Endothelial cell of umbilical vein (primary cell): Measurements from ENCODE around the gene DOCK4. TPM values are rescaled to one million over a fixed set of nuclear protein-coding genes. Genes with fewer than 3 reads are reported as not detected.

Experiments used
- BruUV-seq: library from RNA; stranded (reverse); fragments of 400-500 nt; replicated peaks from 2 replicates; lab custom pipeline; 2021; lab: Mats Ljungman, UMichigan
- CTCF ChIA-PET: fragments of 300-600, 350-600 bp; sonication (Branson Sonifier 250); formaldehyde crosslinking; loops from one replicate; lab custom pipeline; 2021; ENCODE audit warnings: antibody characterized with exemption, inconsistent platforms; lab: Charles Lee
- POLR2A ChIA-PET: fragments of 300-600, 350-600 bp; sonication (Branson Sonifier 250); formaldehyde crosslinking; loops from one replicate; lab custom pipeline; 2021; ENCODE audit warnings: antibody characterized with exemption, inconsistent platforms; lab: Charles Lee
- DNase-seq: peaks from one replicate; pipeline ENCODE4 v3.0.0-alpha.2; 2011; ENCODE audit warnings: low read depth, low spot score
- FAIRE-seq: peaks from 2 replicates; lab custom pipeline; 2011; peaks lifted over from hg19 to GRCh38; lab: Jason Lieb, UNC
- H2AFZ ChIP-seq: 2 replicates; pipeline ENCODE4 v1.6.0; 2012; ENCODE audit warnings: low read depth, low read length, control low read depth, inconsistent platforms
- H3K27ac ChIP-seq: 2 replicates; pipeline ENCODE4 v1.5.1; 2011; ENCODE audit warnings: low read depth, mild to moderate bottlenecking, control low read depth, low read length, moderate library complexity; ENCODE audit not compliant: insufficient read depth
- H3K27me3 ChIP-seq, 2 experiments: 2 replicates each; pipeline versions ENCODE4 v1.6.0 to v1.6.1; 2011; ENCODE audit warnings: low read length in 2 of 2, mixed read lengths in 1 of 2; ENCODE audit not compliant: control insufficient read depth in 2 of 2, insufficient read depth in 2 of 2
- H3K36me3 ChIP-seq, 2 experiments: 2 replicates in 1 of 2; 3 replicates in 1 of 2; pipeline ENCODE4 v1.5.1; 2011; ENCODE audit warnings: low read length in 2 of 2, mild to moderate bottlenecking in 1 of 2, moderate library complexity in 1 of 2; ENCODE audit not compliant: control insufficient read depth in 2 of 2, insufficient read depth in 2 of 2; ENCODE audit errors: extremely low read depth in 1 of 2
- H3K4me1 ChIP-seq: 3 replicates; pipeline ENCODE4 v1.5.1; 2011; ENCODE audit warnings: mild to moderate bottlenecking, low read length; ENCODE audit not compliant: control insufficient read depth, insufficient read depth; ENCODE audit errors: extremely low read depth
- H3K4me2 ChIP-seq: 2 replicates; pipeline ENCODE4 v1.6.1; 2011; ENCODE audit warnings: low read length, control low read depth, mixed read lengths; ENCODE audit not compliant: insufficient read depth
- H3K4me3 ChIP-seq, 3 experiments: fragments of 200-600 bp in 1 of 3; sonication (generic), shearing (Covaris generic) in 1 of 3; replicated peaks in 1 of 3; 2 replicates each; pipeline ENCODE4 v1.5.1; 2011 to 2016; ENCODE audit warnings: control low read depth in 3 of 3, low read length in 3 of 3, mild to moderate bottlenecking in 2 of 3, inconsistent platforms in 1 of 3, low read depth in 1 of 3, moderate library complexity in 1 of 3; ENCODE audit not compliant: insufficient read depth in 1 of 3
- H3K79me2 ChIP-seq: 2 replicates; pipeline ENCODE4 v1.6.0; 2012; ENCODE audit warnings: low read length, inconsistent platforms; ENCODE audit not compliant: control insufficient read depth, insufficient read depth
- H3K9ac ChIP-seq: replicated peaks from 2 replicates; pipeline ENCODE3; 2011; ENCODE audit warnings: low read length, control low read depth; ENCODE audit not compliant: insufficient read depth; ENCODE audit errors: extremely low read depth
- H3K9me1 ChIP-seq: replicated peaks from 3 replicates; pipeline ENCODE4 v1.6.0; 2011; ENCODE audit warnings: mild to moderate bottlenecking, low read length; ENCODE audit not compliant: control insufficient read depth, insufficient read depth; ENCODE audit errors: extremely low read depth
- H3K9me3 ChIP-seq: replicated peaks from 2 replicates; pipeline ENCODE4 v1.5.1; 2012; ENCODE audit warnings: low read length, inconsistent platforms; ENCODE audit not compliant: control insufficient read depth, insufficient read depth
- H4K20me1 ChIP-seq: replicated peaks from 2 replicates; pipeline ENCODE3; 2011; ENCODE audit warnings: mild to moderate bottlenecking, low read length; ENCODE audit not compliant: control insufficient read depth, insufficient read depth; ENCODE audit errors: extremely low read depth
- CTCF ChIP-seq, 2 donors: IDR thresholded peaks; 1 replicate in 1 of 2; 2 replicates in 1 of 2; pipeline ENCODE4 v1.5.1; 2011; ENCODE audit warnings: low read length in 2 of 2, mild to moderate bottlenecking in 2 of 2, moderate library complexity in 2 of 2, control low read depth in 1 of 2, inconsistent platforms in 1 of 2, low read depth in 1 of 2; ENCODE audit not compliant: insufficient read depth in 1 of 2; ENCODE audit errors: extremely low read depth in 1 of 2
- EZH2 ChIP-seq: IDR thresholded peaks from 2 replicates; pipeline ENCODE4 v1.6.1; 2012; ENCODE audit warnings: borderline replicate concordance, low read depth, mild to moderate bottlenecking, moderate library complexity, low read length, inconsistent platforms; ENCODE audit not compliant: severe bottlenecking
- FOS ChIP-seq: IDR thresholded peaks from 2 replicates; pipeline ENCODE4 v1.6.1; 2011; ENCODE audit warnings: mild to moderate bottlenecking, low read length, moderate library complexity, borderline replicate concordance; ENCODE audit not compliant: insufficient read depth
- GATA2 ChIP-seq: IDR thresholded peaks from 2 replicates; pipeline ENCODE4 v1.7.0; 2011; ENCODE audit warnings: low read depth, mild to moderate bottlenecking, moderate library complexity, mixed read lengths, low read length; ENCODE audit not compliant: insufficient read length, insufficient read depth
- JUN ChIP-seq: IDR thresholded peaks from 2 replicates; pipeline ENCODE4 v1.6.1; 2011; ENCODE audit warnings: borderline replicate concordance, low read depth; ENCODE audit not compliant: insufficient read length, insufficient read depth
- MAX ChIP-seq: IDR thresholded peaks from 2 replicates; pipeline ENCODE4 v1.6.1; 2011; ENCODE audit not compliant: insufficient read depth, insufficient read length
- MYC ChIP-seq: IDR thresholded peaks from one replicate; pipeline ENCODE4 v1.6.1; 2011; ENCODE audit warnings: mild to moderate bottlenecking, low read depth, low read length
- POLR2A ChIP-seq: IDR thresholded peaks from 2 replicates; pipeline ENCODE4 v1.6.1; 2012; ENCODE audit warnings: low read depth, mild to moderate bottlenecking, control low read depth, low read length
- POLR2AphosphoS5 ChIP-seq: IDR thresholded peaks from 2 replicates; pipeline ENCODE4 v1.6.1; 2012; ENCODE audit warnings: low read depth, mild to moderate bottlenecking, control low read depth, low read length, moderate library complexity; ENCODE audit not compliant: insufficient read depth
- dilution Hi-C: fragments of 300-500 bp; cut with MboI; formaldehyde crosslinking; loops from one replicate; pipeline ENCODE4 v1.15.0; 2019; ENCODE audit warnings: low sequenced_read_pairs; ENCODE audit not compliant: extremely low pct_ligation_motif_present
- intact Hi-C: fragments of 100-400 bp; cut with micrococcal nuclease; formaldehyde crosslinking; loops from one replicate; pipeline ENCODE4 v1.10.0; 2022
- polyA plus RNA-seq, 4 experiments: library from polyadenylated mRNA; depleted of rRNA in 3 of 4; stranded (reverse) in 3 of 4; unstranded in 1 of 4; fragments of >200 nt; gene quantifications; 2 replicates each; pipeline versions ENCODE4 v1.2.1 to v1.2.3, GENCODE V29; 2011 to 2012; ENCODE audit warnings: missing spikeins in 1 of 4
- total RNA-seq: library from RNA; stranded (reverse); gene quantifications from 2 replicates; pipeline ENCODE4 v1.2.3, GENCODE V29; 2021

DOCK4 gene
- total and polyA plus RNA-seq, 2 donors (not counting 3 experiments of a cell fraction or from before 2014, with no cell fraction given) = 47.4 to 164 TPM

- intact Hi-C loops = no loop called here
- CTCF ChIA-PET = no interaction called here
- H3K4me2 ChIP-seq = no peak overlapping the region
- no peak for DNase-seq
- POLR2A ChIA-PET = no interaction called here
- peaks cover 4% of the 10 kb centered on the region for H3K4me1 ChIP-seq
- peaks cover 0 to 2% of the 10 kb centered on the region in 2 experiments for H3K27me3 ChIP-seq
- dilution Hi-C loops = no loop called here
- H3K9me1 ChIP-seq = no peaks in the 10 kb centered on the region
- H3K9ac ChIP-seq = no peak overlapping the region
- H2AFZ ChIP-seq = no peak overlapping the region
- TF ChIP-seq GATA2 = no peak
- TF ChIP-seq FOS = no peak
- TF ChIP-seq POLR2AphosphoS5 = no peak
- no peak for TF ChIP-seq EZH2
- TF ChIP-seq POLR2A = no peak
- no peak overlapping the region for H3K4me3 ChIP-seq
- H3K79me2 ChIP-seq = no peaks in the 10 kb centered on the region
- H3K36me3 ChIP-seq = no peaks in the 10 kb centered on the region
- no peaks in the 10 kb centered on the region for H4K20me1 ChIP-seq
- H3K9me3 ChIP-seq = no peaks in the 10 kb centered on the region
- no TSS peak for BruUV-seq
- no peak overlapping the region for H3K27ac ChIP-seq
- no peak for FAIRE-seq
These were observed 498.1 kb downstream of the DOCK4 start for GRCh38 chr7:111708072-111708471.

GRCh38 chr7:111705807-111706206 is 500.4 kb downstream of the DOCK4 start:
- ChIA-PET CTCF (no interaction called here), POLR2A (no interaction called here)
- Histone ChIP-seq H4K20me1 (no peaks in the 10 kb centered on the region), H3K27ac (no peak overlapping the region), H3K36me3 (no peaks in the 10 kb centered on the region), H3K4me3 (no peak overlapping the region), H2AFZ (no peak overlapping the region), H3K27me3 (peaks cover 0 to 2% of the 10 kb centered on the region in 2 experiments), H3K79me2 (no peaks in the 10 kb centered on the region), H3K4me1 (no peaks in the 10 kb centered on the region), H3K9me1 (no peaks in the 10 kb centered on the region), H3K9ac (no peak overlapping the region), H3K9me3 (no peaks in the 10 kb centered on the region), H3K4me2 (no peak overlapping the region)
- intact Hi-C loops (no loop called here), dilution Hi-C loops (no loop called here)
- DNase-seq (no peak), FAIRE-seq (no peak)
- no peak for TF ChIP-seq FOS
- TF ChIP-seq POLR2A = no peak
- no peak for TF ChIP-seq CTCF (IDR thresholded peaks at IDR 0.05; ENCODE audit: extremely low read depth in 1 of 2, insufficient read depth in 1 of 2, low read depth in 1 of 2, low read length in 2 of 2)
- no peak for TF ChIP-seq GATA2
- no peak for TF ChIP-seq MAX
- no peak for TF ChIP-seq EZH2
- TF ChIP-seq MYC = no peak
- TF ChIP-seq POLR2AphosphoS5 = no peak
- no peak for TF ChIP-seq JUN
- BruUV-seq = no TSS peak
